HG03575 (cell line): Measurements from ENCODE around the gene MAGEA1.
"Not testable (repeated sequence)": the region's sequence is repeated elsewhere in the genome, so short reads cannot be mapped to it uniquely, and the experiment has no call there.

ENCODE experiments used
- ATAC-seq: cut with Tn5 transposase; IDR thresholded peaks from one replicate; pipeline ENCODE4 v1.9.1; 2021; ENCODE audit not compliant: unreplicated experiment, insufficient number of reproducible peaks, low FRiP score; ENCODE audit errors: extremely low read depth

MAGEA1 gene, protein sequence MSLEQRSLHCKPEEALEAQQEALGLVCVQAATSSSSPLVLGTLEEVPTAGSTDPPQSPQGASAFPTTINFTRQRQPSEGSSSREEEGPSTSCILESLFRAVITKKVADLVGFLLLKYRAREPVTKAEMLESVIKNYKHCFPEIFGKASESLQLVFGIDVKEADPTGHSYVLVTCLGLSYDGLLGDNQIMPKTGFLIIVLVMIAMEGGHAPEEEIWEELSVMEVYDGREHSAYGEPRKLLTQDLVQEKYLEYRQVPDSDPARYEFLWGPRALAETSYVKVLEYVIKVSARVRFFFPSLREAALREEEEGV

DNA sequence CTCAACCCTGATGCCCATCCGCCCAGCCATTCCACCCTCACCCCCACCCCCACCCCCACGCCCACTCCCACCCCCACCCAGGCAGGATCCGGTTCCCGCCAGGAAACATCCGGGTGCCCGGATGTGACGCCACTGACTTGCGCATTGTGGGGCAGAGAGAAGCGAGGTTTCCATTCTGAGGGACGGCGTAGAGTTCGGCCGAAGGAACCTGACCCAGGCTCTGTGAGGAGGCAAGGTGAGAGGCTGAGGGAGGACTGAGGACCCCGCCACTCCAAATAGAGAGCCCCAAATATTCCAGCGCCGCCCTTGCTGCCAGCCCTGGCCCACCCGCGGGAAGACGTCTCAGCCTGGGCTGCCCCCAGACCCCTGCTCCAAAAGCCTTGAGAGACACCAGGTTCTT, at the start of gene MAGEA1:
MAGEA1 (plus strand) TSS at position 154 of the 400 bp plus-strand sequence. CDS start 3,106 bp downstream, outside the sequence.
- ATAC-seq: no peak

GRCh38 chrX:153132924-153133323, 46.2 kb upstream of the MAGEA1 start:
- ATAC-seq: not testable (repeated sequence)

- not testable (repeated sequence) for ATAC-seq
These were observed 40.0 kb upstream of the MAGEA1 start for GRCh38 chrX:153139074-153139473.

GRCh38 chrX:153146288-153146687, 32.8 kb upstream of the MAGEA1 start:
- ATAC-seq: not testable (repeated sequence)

- no peak for ATAC-seq
These were observed 25.6 kb upstream of the MAGEA1 start for GRCh38 chrX:153153516-153153915.

- no peak for ATAC-seq
These were observed 21.6 kb upstream of the MAGEA1 start for GRCh38 chrX:153157450-153157849.

- ATAC-seq: no peak
These were observed 20.8 kb upstream of the MAGEA1 start for GRCh38 chrX:153158319-153158718.

- no peak for ATAC-seq
These were observed 17.1 kb upstream of the MAGEA1 start for GRCh38 chrX:153161952-153162351.

DNA sequence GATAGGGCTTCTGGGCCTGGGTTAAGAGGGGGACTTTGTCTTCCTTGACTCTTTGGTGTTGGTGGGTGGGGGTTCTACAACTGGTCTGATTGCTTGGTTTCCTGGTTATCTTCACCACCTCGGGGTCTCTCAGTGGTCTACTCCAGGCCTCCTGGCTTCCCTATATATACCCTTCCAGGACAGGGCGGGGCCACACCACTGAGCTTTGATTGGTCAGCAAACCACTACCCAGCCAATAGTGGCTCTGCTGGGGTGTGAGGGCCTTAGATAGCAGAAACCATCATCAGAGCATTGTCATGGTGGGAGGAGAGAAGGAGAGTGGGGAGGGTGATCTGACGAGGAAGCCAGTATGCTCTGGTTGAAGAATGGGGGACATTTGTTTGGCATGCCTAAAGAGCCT, 14.4 kb upstream of the MAGEA1 start:
- ATAC-seq: no peak

GRCh38 chrX:153168423-153168822, 10.7 kb upstream of the MAGEA1 start:
- ATAC-seq: not testable (repeated sequence)

DNA sequence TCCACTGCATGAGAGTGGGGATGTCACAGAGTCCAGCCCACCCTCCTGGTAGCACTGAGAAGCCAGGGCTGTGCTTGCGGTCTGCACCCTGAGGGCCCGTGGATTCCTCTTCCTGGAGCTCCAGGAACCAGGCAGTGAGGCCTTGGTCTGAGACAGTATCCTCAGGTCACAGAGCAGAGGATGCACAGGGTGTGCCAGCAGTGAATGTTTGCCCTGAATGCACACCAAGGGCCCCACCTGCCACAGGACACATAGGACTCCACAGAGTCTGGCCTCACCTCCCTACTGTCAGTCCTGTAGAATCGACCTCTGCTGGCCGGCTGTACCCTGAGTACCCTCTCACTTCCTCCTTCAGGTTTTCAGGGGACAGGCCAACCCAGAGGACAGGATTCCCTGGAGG, 2.7 kb downstream of the MAGEA1 start:
- no peak for ATAC-seq

GRCh38 chrX:153184787-153185186, 5.7 kb downstream of the MAGEA1 start:
- ATAC-seq: no peak

GRCh38 chrX:153190381-153190780, 11.3 kb downstream of the MAGEA1 start:
- ATAC-seq: no peak

- ATAC-seq: no peak
These were observed 21.4 kb downstream of the MAGEA1 start for GRCh38 chrX:153200462-153200861.

DNA sequence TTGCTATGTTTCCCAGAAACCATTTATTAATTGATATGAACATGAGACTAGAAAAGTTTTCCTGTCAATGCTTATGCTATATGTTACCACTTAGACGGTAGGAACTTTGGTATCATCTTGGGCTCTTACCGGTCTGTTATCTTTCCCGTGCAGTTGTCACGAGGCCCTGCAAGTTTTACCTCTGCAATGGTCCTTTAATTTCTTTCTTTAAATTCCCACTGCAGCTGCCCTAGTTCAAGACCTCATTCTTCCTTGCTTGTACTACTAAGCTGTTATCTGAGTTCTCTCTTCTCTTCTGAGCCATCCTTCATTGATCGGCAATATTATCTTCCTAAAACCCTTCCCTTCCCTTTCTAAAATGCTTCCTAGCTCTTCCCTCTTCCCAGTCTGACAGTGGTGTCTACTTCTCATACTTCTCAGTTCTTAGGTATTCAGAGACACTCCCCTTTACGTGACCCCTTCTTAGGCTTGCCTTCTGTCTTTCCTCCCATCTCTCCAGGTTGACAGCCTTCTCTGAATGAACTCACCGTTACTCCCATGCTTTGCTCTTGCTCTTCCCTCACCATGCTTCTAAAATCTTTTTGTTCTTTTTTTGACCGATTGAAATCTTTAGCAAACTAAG, 27.5 kb downstream of the MAGEA1 start:
- no peak for ATAC-seq

- ATAC-seq: no peak
These were observed 30.3 kb downstream of the MAGEA1 start for GRCh38 chrX:153209347-153209746.

- no peak for ATAC-seq
These were observed 35.9 kb downstream of the MAGEA1 start for GRCh38 chrX:153214934-153215333.

GRCh38 chrX:153216926-153217325, 37.8 kb downstream of the MAGEA1 start:
- no peak for ATAC-seq

DNA sequence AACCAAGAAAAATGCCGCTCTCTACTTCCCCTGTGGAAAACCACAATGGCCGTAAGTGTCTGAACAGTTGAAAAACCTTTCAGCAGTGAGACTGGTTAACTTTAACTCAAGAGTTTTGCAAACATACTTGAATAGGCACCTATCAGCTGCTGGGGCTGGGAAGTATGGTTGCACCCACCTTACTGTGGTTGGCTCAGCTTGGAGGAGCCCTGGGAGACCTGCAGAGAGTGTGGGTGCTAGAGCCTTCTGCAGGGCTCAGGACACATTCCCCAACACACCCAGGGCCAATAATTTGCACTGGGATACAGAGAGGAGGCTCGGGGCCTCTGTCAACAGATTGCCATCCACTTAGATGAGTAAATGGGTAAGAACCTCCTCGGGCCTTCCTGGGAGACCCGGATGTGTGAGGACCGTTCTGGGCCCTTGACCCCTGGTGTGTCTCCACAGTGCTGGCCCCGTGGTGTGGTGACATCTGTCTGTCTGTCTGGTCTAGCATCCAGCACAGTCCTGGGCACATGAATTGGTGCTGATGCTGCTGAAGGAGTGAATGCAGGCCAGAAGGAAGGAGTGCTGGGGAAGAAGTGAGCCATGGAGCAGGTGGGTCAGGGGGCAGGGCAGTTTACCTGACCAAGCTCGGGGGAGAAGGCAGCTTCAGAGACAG, 46.5 kb downstream of the MAGEA1 start:
- ATAC-seq: no peak
